HG03135 (cell line): ENCODE data around the gene EXOSC10.
"Not testable (repeated sequence)": the region's sequence is repeated elsewhere in the genome, so short reads cannot be mapped to it uniquely, and the experiment has no call there.

Experiments
- ATAC-seq: cut with Tn5 transposase; IDR thresholded peaks from one replicate; pipeline ENCODE4 v1.9.1; 2021; ENCODE audit warnings: mild to moderate bottlenecking, moderate library complexity; ENCODE audit not compliant: unreplicated experiment

EXOSC10 gene

DNA sequence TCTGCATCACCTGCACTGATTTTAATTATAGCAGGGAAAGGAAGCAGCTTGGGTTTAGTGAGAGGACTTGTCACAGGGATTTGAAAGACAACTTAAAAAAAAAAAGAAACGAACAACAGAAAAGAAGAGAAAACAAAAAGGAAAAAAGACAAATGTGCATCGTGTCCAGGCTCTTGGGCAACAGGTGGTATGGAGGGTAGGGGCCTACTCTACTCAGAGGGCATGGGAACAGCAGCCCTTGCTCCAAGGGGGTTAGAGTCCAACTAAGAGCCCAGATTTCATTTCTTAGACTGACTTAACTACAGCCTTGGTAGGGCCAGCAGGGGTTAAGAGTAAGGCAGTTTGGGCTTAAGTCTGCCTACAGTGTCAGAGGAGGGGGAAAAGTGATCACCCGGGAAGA is 15.3 kb upstream of the EXOSC10 start:
- ATAC-seq: no peak

- ATAC-seq: no peak
These were observed 9.5 kb upstream of the EXOSC10 start for GRCh38 chr1:11109047-11109760.

- ATAC-seq: no peak
These were observed 7.9 kb upstream of the EXOSC10 start for GRCh38 chr1:11107599-11107998.

DNA sequence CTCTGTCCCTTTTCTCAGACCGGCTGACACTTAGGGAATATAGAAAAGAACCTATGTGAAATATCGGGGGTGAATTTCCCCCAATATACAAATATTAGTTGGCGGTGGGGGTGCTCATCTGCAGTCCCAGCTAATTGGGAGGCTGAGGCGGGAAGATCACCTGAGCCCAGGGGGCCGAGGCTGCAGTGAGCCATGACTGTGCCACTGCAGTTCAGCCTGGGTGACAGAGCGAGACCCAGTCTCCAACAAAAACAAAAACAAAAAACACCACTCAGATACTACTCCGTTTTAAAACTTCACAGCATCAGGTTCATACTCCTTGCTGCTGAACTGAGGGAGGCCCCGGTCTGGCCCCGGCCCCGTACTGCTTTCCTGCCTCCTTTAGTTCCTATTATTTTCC is 5.9 kb upstream of the EXOSC10 start:
- ATAC-seq: no peak

DNA sequence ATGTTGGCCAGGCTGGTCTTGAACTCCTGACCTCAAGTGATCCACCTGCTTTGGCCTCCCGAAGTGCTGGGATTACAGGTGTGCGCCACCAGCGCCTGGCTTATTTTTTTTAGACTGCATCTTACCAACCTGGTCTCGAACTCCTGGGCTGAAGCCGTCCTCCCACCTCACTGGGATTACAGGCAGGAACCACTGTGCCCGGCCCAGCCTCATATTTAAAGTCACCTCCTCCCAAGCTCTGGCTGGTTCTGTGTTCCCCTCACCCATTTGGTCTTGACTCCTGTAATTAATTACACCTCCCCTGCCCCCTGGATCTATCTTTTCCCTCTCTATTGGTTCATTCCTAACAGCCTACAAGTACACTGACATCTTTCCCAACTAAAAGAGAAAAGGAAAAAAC is 1.7 kb upstream of the EXOSC10 start:
- no peak for ATAC-seq

DNA sequence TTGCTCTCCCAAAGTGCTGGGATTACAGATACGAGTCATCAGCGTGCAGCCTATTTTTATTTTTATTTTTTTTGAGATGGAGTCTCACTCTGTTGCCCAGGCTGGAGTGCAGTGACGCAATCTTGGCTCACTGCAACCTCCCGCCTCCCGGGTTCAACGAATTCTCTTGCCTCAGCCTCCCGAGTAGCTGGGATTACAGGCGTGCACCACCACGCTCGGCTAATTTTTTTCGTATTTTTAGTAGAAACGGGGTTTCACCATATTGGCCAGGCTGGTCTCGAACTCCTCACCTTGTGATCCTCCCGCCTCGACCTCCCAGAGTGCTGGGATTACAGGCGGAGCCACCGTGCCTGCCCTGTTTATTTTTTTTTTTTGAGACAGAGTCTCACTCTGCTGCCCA is 1.1 kb upstream of the EXOSC10 start:
- ATAC-seq: not testable (repeated sequence)

DNA sequence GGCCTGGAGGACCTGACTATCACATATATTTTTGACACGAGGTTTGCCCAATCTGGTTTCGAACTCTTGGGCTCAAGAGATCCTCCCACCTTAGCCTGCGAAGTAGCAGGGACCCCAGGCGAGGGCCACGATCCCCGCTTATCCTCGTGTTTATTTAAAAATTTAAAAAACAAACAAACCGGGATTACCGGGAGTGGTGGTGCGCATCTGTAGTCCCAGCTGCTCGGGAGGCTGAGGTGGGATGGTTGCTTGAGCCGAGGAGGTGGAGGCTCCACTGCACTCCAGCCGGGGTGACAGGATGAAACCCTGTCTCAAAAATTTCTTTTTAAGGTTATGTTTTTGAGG is 452 bp upstream of the EXOSC10 start:
- no peak for ATAC-seq

DNA sequence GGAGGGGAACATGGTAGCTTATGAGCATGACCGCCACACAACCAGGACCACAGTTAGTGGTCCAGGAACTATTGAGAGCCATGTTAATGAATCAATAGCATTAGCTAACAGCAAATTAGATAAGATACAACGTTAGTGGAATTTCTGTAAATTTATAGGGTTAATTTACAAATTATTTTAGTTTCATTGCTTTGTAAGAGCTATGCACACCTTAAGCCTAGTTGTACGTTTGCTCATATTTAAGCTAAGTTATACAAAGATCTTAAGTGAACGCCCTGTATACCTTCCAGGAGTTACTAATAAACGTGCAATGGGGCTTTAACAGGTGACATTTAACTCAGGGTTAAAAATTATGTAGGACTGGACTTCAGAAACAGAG is 749 bp downstream of the EXOSC10 start:
- ATAC-seq: no peak

- not testable (repeated sequence) for ATAC-seq
These were observed 15.9 kb downstream of the EXOSC10 start for GRCh38 chr1:11083784-11084183.

DNA sequence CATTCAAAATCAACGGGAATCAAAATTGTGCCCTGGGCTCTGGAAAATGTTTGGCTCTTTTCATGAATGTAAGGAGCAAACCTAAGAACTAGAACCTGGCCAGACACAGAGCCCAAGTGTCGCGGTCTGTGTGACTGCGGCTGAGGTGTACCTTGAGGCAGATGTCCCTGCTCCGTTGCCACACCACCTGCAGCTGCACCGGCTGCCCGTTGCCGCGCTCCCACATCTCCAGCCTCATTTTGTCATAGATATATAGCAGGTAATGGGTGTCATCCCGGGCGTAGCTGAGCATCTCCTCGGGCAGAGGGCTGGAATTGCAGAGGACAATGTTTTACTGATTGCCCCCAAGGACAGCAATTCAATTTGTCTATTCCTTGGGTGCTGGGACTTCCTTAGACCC is 18.7 kb downstream of the EXOSC10 start:
- ATAC-seq: no peak

- no peak for ATAC-seq
These were observed 21.0 kb downstream of the EXOSC10 start for GRCh38 chr1:11078631-11079030.

GRCh38 chr1:11073398-11073797 is 26.3 kb downstream of the EXOSC10 start:
- not testable (repeated sequence) for ATAC-seq

- ATAC-seq: no peak
These were observed 27.3 kb downstream of the EXOSC10 start for GRCh38 chr1:11072216-11072917.

- ATAC-seq: no peak
These were observed 28.0 kb downstream of the EXOSC10 start for GRCh38 chr1:11071463-11072215.

DNA sequence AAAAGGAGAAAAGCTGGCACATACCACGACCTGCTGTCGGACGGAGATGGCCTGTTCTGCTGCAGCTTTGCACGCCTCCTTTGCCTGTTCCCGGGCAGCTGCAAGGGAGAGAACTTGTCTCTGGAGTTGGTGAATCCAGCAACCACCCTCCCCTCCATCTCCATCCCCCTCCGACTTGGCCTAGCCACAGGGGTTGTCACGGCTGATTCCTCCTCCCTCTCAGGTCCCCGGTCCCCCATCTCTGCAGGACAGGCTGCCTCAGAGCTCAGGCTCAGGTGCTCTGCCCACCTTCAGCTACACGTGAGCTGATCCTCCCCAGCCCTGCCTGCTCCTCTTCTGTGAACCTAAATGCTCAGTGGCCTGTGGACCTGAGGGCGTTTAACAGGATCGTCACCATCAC is 28.8 kb downstream of the EXOSC10 start:
- no peak for ATAC-seq

- ATAC-seq: no peak
These were observed 30.8 kb downstream of the EXOSC10 start for GRCh38 chr1:11068600-11069473.

GRCh38 chr1:11067716-11068599 is 31.7 kb downstream of the EXOSC10 start:
- ATAC-seq: no peak

DNA sequence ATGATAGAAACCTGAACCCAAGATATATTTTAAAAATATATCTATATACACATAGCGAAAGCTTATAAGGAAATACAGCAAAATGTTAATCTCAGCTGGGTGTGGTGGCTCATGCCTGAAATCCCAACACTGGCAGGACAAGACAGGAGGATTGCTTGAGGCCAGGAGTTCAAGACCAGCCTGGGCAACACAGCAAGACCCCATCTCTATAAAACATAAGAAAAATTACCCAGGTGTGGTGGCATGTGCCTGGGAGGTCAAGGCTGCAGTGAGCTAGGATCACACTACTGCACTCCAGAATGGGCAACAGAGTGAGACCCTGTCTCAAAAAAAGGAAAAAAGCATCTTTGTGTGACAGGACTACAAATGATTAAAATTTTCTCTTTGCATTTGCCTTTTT is 33.9 kb downstream of the EXOSC10 start:
- no peak for ATAC-seq

DNA sequence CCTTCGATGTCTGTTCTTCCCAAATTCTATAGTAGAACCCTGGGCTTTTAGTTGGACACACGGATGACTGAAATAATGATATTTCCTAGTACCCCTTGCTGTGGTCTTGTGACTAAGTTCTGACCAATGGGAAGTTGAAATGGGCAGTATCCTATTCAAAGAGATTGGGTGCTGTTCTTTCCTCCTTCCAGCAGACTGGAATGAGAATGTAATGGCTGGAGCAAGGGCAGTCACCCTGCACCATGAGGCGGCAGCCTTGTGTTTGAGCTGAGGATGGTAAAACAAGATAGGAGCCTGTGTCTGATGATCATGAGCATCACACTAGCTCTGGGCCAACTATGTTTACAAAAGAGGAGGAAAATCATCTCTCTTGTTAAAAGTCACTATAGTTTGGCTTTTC is 34.7 kb downstream of the EXOSC10 start:
- no peak for ATAC-seq

DNA sequence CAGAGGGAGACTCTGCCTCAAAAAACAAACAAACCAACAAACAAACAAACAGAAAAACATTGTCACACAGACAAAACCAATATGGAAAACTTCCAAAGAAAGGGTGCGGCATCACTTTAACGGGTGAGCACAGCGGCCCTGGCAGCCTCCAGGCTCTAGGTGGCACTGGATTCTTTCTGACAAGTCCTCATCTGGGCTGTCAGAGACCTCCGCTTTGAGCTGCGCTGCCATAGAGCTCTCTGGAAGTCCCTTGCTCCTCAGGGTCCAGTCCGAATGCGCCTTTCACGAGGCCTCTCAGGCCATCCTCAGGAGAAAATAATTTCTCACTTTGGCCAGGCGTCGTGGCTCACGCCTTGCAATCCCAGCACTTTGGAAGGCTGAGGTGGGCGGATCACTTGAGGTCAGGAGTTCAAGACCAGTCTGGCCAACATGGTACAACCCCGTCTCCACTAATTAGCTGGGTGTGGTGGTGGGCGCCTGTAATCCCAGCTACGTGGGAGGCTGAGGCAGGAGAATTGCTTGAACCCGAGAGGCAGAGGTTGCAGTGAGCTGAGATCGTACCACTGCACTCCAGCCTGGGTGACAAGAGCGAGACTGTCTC is 35.6 kb downstream of the EXOSC10 start:
- ATAC-seq: not testable (repeated sequence)
